DOHH2 (cell line): ENCODE results near the gene CBL.
"Not testable (repeated sequence)": the region's sequence is repeated elsewhere in the genome, so short reads cannot be mapped to it uniquely, and the experiment has no call there.

Source experiments
- H3F3A ChIP-seq: fragments of 200-600 bp; sonication (generic), shearing (Covaris generic); 2 replicates; pipeline ENCODE4 v1.6.0; 2016; ENCODE audit warnings: antibody characterized with exemption, mild to moderate bottlenecking; ENCODE audit not compliant: control insufficient read depth, insufficient read depth
- H3K27ac ChIP-seq: fragments of 200-600 bp; sonication (generic); 2 replicates; pipeline ENCODE4 v1.5.1; 2014; ENCODE audit warnings: low read depth, mild to moderate bottlenecking, low read length, moderate library complexity
- H3K27me3 ChIP-seq: fragments of 200-600 bp; sonication (generic); 2 replicates; pipeline ENCODE4 v1.6.1; 2014; ENCODE audit warnings: mild to moderate bottlenecking, low read length, mixed read lengths; ENCODE audit not compliant: control insufficient read depth
- H3K36me3 ChIP-seq: fragments of 200-600 bp; sonication (generic); 2 replicates; pipeline ENCODE4 v1.6.1; 2014; ENCODE audit warnings: mild to moderate bottlenecking, low read length, moderate library complexity, mixed read lengths; ENCODE audit not compliant: control insufficient read depth
- H3K4me1 ChIP-seq: fragments of 200-600 bp; sonication (generic); 2 replicates; pipeline ENCODE4 v1.6.1; 2014; ENCODE audit warnings: mild to moderate bottlenecking, low read length, mixed read lengths; ENCODE audit not compliant: control insufficient read depth
- H3K4me2 ChIP-seq: fragments of 200-600 bp; sonication (generic); 2 replicates; pipeline ENCODE4 v1.6.0; 2014; ENCODE audit warnings: mild to moderate bottlenecking, low read length, moderate library complexity
- H3K4me3 ChIP-seq: fragments of 200-600 bp; sonication (generic); 2 replicates; pipeline ENCODE4 v1.5.1; 2014; ENCODE audit warnings: mild to moderate bottlenecking, low read length, mixed read lengths
- H3K79me2 ChIP-seq: fragments of 200-600 bp; sonication (generic); 2 replicates; pipeline ENCODE4 v1.6.1; 2014; ENCODE audit warnings: mild to moderate bottlenecking, low read length, mixed read lengths; ENCODE audit not compliant: control insufficient read depth
- H3K9me2 ChIP-seq: fragments of 200-600 bp; sonication (generic); replicated peaks from 2 replicates; pipeline ENCODE4 v1.6.1; 2014; ENCODE audit warnings: mild to moderate bottlenecking, low read length, mixed read lengths; ENCODE audit not compliant: control insufficient read depth
- H3K9me3 ChIP-seq: fragments of 200-600 bp; sonication (generic); 2 replicates; pipeline ENCODE4 v1.6.1; 2014; ENCODE audit warnings: antibody characterized with exemption, low read length, mixed read lengths; ENCODE audit not compliant: control insufficient read depth, insufficient read depth
- H4K20me1 ChIP-seq: fragments of 200-600 bp; sonication (generic); 2 replicates; pipeline ENCODE4 v1.6.0; 2014; ENCODE audit warnings: low read depth, mild to moderate bottlenecking, antibody characterized with exemption, low read length, moderate library complexity; ENCODE audit not compliant: control insufficient read depth, insufficient read depth
- CTCF ChIP-seq: fragments of 200-600 bp; sonication (generic); IDR thresholded peaks from one replicate; pipeline ENCODE4 v1.5.1; 2014; ENCODE audit warnings: antibody characterized with exemption, mild to moderate bottlenecking, low read depth, low read length; ENCODE audit not compliant: poor library complexity, severe bottlenecking
- EZH2phosphoT487 ChIP-seq: fragments of 200-600 bp; sonication (generic); IDR thresholded peaks from 2 replicates; pipeline ENCODE4 v1.6.1; 2017; ENCODE audit warnings: borderline replicate concordance, mild to moderate bottlenecking, antibody characterized with exemption, low read length, moderate library complexity, mixed read lengths

CBL gene

GRCh38 chr11:119158467-119158866 lies 47.7 kb upstream of the CBL start:
- no peak overlapping the region for H3K27ac ChIP-seq
- H3K4me2 ChIP-seq: no peak overlapping the region
- no peaks in the 10 kb centered on the region for H3K4me1 ChIP-seq
- peaks cover 34% of the 10 kb centered on the region for H3K27me3 ChIP-seq
- H3K79me2 ChIP-seq: no peaks in the 10 kb centered on the region
- TF ChIP-seq EZH2phosphoT487 (no peak), CTCF (no peak)
- no peaks in the 10 kb centered on the region for H3K36me3 ChIP-seq
- no peaks in the 10 kb centered on the region for H3K9me2 ChIP-seq
- H3F3A ChIP-seq: no peaks in the 10 kb centered on the region
- no peaks in the 10 kb centered on the region for H4K20me1 ChIP-seq
- H3K4me3 ChIP-seq: no peak overlapping the region
- H3K9me3 ChIP-seq: no peaks in the 10 kb centered on the region

DNA sequence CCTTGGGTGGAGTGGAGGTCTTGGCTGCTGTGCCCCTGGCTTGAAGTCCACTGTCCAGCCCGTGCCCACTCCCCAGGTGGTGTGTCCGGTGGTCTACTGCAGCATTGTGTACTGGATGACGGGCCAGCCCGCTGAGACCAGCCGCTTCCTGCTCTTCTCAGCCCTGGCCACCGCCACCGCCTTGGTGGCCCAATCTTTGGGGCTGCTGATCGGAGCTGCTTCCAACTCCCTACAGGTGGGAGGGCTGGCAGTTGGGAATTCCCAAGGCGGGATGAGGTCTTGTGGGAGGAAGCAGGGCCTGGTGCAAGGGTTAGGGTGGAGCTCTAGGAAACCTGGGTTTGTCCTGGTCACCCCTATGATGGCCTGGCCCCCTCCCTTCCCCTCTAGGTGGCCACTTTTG lies 46.0 kb upstream of the CBL start:
- Histone ChIP-seq H3K4me3 (no peak overlapping the region), H4K20me1 (no peaks in the 10 kb centered on the region), H3K9me3 (no peaks in the 10 kb centered on the region), H3K4me2 (no peak overlapping the region), H3K27me3 (peaks cover 17% of the 10 kb centered on the region), H3F3A (no peaks in the 10 kb centered on the region), H3K36me3 (no peaks in the 10 kb centered on the region), H3K79me2 (no peaks in the 10 kb centered on the region), H3K27ac (no peak overlapping the region), H3K9me2 (no peaks in the 10 kb centered on the region), H3K4me1 (no peaks in the 10 kb centered on the region)
- TF ChIP-seq CTCF (no peak), EZH2phosphoT487 (no peak)

DNA sequence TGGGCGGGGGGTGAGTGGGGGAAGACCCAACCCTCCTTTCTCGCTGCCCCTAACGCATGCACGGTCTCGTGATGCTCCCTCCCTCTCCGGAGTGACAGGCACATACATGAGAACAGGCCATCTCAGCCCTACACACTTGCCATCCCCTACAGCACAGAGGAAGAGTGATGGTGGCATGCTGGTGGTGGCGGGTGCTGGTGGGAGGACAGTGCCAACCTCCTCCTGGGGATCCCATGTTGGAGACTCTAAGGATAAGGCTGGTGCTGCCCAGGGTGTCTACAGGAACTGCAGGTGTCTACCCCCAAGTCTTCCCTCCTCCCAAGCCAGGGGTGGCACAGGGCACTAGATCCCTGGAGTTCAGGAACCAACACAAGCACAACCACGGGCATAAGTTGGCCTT lies 44.3 kb upstream of the CBL start:
- no peak for TF ChIP-seq EZH2phosphoT487
- Histone ChIP-seq H3K4me2 (no peak overlapping the region), H3K36me3 (no peaks in the 10 kb centered on the region), H3K79me2 (no peaks in the 10 kb centered on the region), H3K9me3 (no peaks in the 10 kb centered on the region), H3K4me3 (no peak overlapping the region), H3K27ac (no peak overlapping the region), H3K4me1 (peaks cover 5% of the 10 kb centered on the region), H3K9me2 (no peaks in the 10 kb centered on the region), H3K27me3 (peaks cover 4% of the 10 kb centered on the region), H3F3A (no peaks in the 10 kb centered on the region), H4K20me1 (no peaks in the 10 kb centered on the region)

- Histone ChIP-seq H3F3A (peaks cover 8% of the 10 kb centered on the region), H3K4me3 (no peak overlapping the region), H4K20me1 (no peaks in the 10 kb centered on the region), H3K27ac (no peak overlapping the region), H3K9me3 (no peaks in the 10 kb centered on the region), H3K4me2 (no peak overlapping the region), H3K4me1 (peaks cover 11% of the 10 kb centered on the region), H3K79me2 (0 out of 2 replicates have a peak, but pooled peaks cover 3% of the 10 kb centered on the region), H3K36me3 (no peaks in the 10 kb centered on the region), H3K9me2 (no peaks in the 10 kb centered on the region), H3K27me3 (no peaks in the 10 kb centered on the region)
- TF ChIP-seq EZH2phosphoT487: no peak
- TF ChIP-seq CTCF: no peak
Observed at GRCh38 chr11:119166368-119167076, 39.6 kb upstream of the CBL start.

- H3F3A ChIP-seq: peaks cover 11% of the 10 kb centered on the region
- not testable (repeated sequence) for H3K27me3 ChIP-seq, H3K9me3 ChIP-seq, H4K20me1 ChIP-seq, H3K36me3 ChIP-seq, H3K9me2 ChIP-seq, H3K4me2 ChIP-seq, H3K27ac ChIP-seq, H3K79me2 ChIP-seq, H3K4me3 ChIP-seq
- H3K4me1 ChIP-seq: peaks cover 11% of the 10 kb centered on the region
Observed at GRCh38 chr11:119167077-119167458, 39.1 kb upstream of the CBL start.
